Left ventricle myocardium inferior (tissue), 1 donor: Measurements from ENCODE around the gene PHYKPL. TPM values are rescaled to one million over a fixed set of nuclear protein-coding genes. Genes with fewer than 3 reads are reported as not detected.

ENCODE experiments used
- DNase-seq: peaks from one replicate; pipeline ENCODE4 v3.0.0-alpha.2; 2020
- H3K27ac ChIP-seq: fragments of 200-600 bp; replicated peaks from 2 replicates; pipeline ENCODE4 v1.8.0; 2021
- H3K27me3 ChIP-seq: fragments of 200-600 bp; 2 replicates; pipeline ENCODE4 v1.8.0; 2021; ENCODE audit warnings: low read depth
- H3K36me3 ChIP-seq: fragments of 200-600 bp; 2 replicates; pipeline ENCODE4 v1.8.0; 2021
- H3K4me1 ChIP-seq: fragments of 200-600 bp; 2 replicates; pipeline ENCODE4 v1.8.0; 2021
- H3K4me3 ChIP-seq: fragments of 200-600 bp; 2 replicates; pipeline ENCODE4 v1.8.0; 2021; ENCODE audit warnings: mild to moderate bottlenecking, moderate library complexity
- H3K9me3 ChIP-seq: fragments of 200-600 bp; replicated peaks from 2 replicates; pipeline ENCODE4 v1.8.0; 2021
- intact Hi-C: fragments of 100-400 bp; cut with micrococcal nuclease; formaldehyde crosslinking; loops from one replicate; pipeline ENCODE4 v1.11.0; 2022
- total RNA-seq: library from RNA; stranded (reverse); fragmentation: NEBNext Ultra II Directional; extraction: Animal tissue kit (Norgen Biotek cat#: 25700); gene quantifications from one replicate; pipeline ENCODE4 v1.2.1, GENCODE V29; 2021
- TF ChIP-seq, protein P1 (sequence below): fragments of 200-600 bp; IDR thresholded peaks from 2 replicates; pipeline ENCODE4 v1.8.0; 2021; ENCODE audit warnings: antibody characterized with exemption, mild to moderate bottlenecking, borderline replicate concordance
- donor health status: DM: no; HTN: yes; CAD: no; lungs with severe emphysema.

PHYKPL gene
- total RNA-seq, 1 donor from 2014 or later, result 34.0 TPM

DNA sequence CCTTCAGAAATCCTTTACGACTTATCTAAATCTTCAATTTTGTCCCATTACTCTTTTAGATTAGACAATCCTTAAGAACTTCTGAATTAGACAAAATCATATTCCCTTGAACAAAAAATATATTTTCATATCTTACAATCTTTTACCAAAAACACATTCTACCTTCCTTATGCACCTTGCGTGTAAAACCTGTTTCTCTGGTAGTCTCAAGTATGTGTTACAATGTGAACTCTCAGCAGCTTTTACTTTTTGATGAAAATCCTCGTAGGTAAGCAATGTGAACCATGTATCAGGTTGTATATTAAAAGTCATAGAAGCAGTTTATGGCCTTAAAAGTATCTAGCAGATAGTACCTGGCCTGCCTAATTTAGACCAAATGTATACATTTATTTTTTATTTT, 58.1 kb downstream of the PHYKPL start:
- Histone ChIP-seq H3K27ac (no peak overlapping the region), H3K27me3 (peaks cover 3% of the 10 kb centered on the region), H3K36me3 (no peaks in the 10 kb centered on the region), H3K4me1 (no peaks in the 10 kb centered on the region), H3K4me3 (no peak overlapping the region), H3K9me3 (no peaks in the 10 kb centered on the region)
- DNase-seq, result no peak
- intact Hi-C loops, result no loop called here
- TF ChIP-seq, protein P1, sequence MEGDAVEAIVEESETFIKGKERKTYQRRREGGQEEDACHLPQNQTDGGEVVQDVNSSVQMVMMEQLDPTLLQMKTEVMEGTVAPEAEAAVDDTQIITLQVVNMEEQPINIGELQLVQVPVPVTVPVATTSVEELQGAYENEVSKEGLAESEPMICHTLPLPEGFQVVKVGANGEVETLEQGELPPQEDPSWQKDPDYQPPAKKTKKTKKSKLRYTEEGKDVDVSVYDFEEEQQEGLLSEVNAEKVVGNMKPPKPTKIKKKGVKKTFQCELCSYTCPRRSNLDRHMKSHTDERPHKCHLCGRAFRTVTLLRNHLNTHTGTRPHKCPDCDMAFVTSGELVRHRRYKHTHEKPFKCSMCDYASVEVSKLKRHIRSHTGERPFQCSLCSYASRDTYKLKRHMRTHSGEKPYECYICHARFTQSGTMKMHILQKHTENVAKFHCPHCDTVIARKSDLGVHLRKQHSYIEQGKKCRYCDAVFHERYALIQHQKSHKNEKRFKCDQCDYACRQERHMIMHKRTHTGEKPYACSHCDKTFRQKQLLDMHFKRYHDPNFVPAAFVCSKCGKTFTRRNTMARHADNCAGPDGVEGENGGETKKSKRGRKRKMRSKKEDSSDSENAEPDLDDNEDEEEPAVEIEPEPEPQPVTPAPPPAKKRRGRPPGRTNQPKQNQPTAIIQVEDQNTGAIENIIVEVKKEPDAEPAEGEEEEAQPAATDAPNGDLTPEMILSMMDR, result no peak

DNA sequence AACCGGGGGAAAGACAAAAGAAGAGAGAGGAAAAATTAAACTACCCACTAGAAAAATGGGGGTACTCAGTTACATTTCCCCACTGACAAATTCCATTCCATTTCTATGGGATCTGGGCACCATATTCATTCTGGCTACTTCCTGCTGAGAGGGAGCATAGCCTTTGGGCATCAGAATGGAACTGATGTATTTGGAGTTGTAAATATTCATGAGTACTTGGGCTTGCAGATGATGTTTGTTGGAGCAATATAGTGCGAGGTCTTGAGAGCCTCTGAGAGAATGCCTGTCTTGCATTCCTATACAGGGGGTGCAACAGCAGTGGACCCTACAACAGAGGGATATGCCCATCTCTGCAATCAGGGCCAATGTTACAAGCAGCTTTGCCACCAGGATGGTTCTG, 62.1 kb downstream of the PHYKPL start:
- Histone ChIP-seq H3K9me3 (no peaks in the 10 kb centered on the region), H3K27me3 (peaks cover 26% of the 10 kb centered on the region), H3K36me3 (no peaks in the 10 kb centered on the region), H3K4me1 (no peaks in the 10 kb centered on the region), H3K27ac (no peak overlapping the region), H3K4me3 (no peak overlapping the region)
- intact Hi-C loops, result no loop called here
- no peak for DNase-seq
- TF ChIP-seq, protein P1, result no peak

DNA sequence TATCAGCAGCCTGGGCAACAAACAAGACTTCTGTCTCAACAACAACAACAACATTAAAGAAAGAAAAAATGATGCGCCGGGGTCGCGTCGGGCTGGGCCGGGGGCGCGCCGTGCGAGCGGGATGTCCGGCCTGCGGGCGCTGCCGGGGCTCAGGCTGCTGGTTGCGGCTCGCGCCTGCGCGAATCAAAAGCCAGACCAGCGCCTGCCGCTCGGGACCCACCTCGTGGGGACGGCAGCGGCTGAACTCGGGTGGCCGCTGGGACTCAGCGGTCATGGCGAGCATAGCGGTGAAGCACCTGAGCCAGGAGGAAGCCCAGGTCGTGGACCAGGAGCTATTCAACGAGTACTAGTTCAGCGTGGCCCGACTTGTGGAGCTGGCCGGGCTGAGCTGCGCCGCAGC, 67.0 kb downstream of the PHYKPL start:
- no peaks in the 10 kb centered on the region for H3K9me3 ChIP-seq
- H3K4me3 ChIP-seq, result peak overlapping the region; percentile 29
- peaks cover 8% of the 10 kb centered on the region for H3K4me1 ChIP-seq
- no peak for DNase-seq
- no peaks in the 10 kb centered on the region for H3K36me3 ChIP-seq
- H3K27ac ChIP-seq, result no peak overlapping the region
- TF ChIP-seq, protein P1, result no peak
- intact Hi-C loops, result loop anchor here (2.0 kb wide), 1 partner anchor 89 kb away; no protein-coding TSS in a partner anchor
- peaks cover 62% of the 10 kb centered on the region for H3K27me3 ChIP-seq

DNA sequence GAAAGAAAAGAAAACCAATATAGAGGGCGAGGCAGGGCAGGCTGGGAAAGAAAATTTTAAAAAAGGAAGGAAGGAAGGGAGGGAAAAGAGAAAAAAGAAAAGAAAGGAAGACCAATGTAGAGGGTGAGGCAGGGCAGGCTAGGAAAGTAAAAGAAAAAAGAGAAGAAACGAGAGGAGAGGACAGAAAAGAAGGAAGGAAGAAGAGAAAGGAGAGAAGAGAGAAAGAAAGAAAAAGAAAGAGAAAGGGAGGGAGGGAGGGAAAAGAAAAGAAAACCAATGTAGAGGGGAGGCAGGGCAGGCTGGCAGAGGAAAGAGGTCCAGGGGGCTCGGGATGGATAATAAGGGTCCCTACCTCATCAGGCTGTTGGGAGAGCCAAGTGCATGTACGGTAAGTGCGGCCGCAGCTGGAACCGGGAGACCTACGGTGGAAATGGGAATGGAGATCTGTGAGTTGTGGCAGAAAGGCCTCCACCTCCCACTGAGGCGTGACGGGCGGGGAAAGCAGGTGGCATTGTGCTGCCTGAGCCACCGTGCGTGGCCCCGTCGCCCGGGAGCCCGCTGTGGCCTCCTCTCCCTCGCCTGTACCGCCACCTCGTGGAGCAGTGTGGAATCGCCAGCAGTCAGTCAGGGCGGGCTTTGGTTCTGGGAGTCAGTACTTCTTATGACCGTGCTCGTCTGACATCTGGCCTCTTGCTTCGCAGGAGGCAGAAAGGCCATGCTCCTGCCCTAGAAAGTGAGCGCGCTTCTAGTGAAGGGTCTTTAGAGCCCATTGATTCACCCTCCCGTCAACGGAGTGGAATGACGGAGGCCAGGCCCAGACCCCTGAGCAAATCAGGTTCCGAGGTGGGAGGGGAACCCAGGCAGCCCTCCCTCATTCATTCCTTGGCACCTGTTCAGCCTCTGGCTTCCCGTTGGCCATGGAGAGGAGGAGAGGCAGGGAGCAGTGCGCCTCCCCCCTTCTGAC, 68.5 kb downstream of the PHYKPL start:
- intact Hi-C loops, result loop anchor here (2.0 kb wide), 1 partner anchor 87 kb away; no protein-coding TSS in a partner anchor
- H3K27me3 ChIP-seq, result peaks cover 57% of the 10 kb centered on the region
- TF ChIP-seq, protein P1, result peak; percentile 100

DNA sequence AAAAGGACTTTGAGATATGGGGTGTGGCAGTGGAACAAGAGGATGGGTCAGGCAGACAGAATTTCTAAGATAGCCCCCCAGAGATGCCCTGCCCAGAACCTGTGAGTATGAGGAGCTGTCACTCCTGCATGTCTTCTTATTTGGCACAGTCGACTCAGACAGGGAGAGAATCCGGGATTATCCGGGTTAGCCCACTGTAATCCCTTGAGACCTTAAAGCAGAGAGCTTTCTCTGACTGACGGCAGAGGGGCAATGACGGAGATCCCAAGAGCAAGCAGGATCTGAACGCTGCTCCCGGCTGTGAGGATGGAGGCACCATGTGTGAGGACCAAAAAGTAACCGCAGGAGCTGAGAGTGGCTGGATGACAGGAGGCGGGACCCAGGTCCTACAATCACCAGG, 70.1 kb downstream of the PHYKPL start:
- Histone ChIP-seq H3K4me3 (no peak overlapping the region), H3K36me3 (no peaks in the 10 kb centered on the region), H3K9me3 (no peaks in the 10 kb centered on the region), H3K27ac (no peak overlapping the region), H3K27me3 (peaks cover 47% of the 10 kb centered on the region), H3K4me1 (peaks cover 8% of the 10 kb centered on the region)
- TF ChIP-seq, protein P1, result no peak
- no peak for DNase-seq
- intact Hi-C loops, result no loop called here

More for the DNA sequence above, 68.5 kb downstream of the PHYKPL start:
- DNase-seq, result peak; percentile 79
- H3K4me3 ChIP-seq, result peak overlapping the region; percentile 30
- no peaks in the 10 kb centered on the region for H3K36me3 ChIP-seq
- H3K4me1 ChIP-seq, result peaks cover 8% of the 10 kb centered on the region
- H3K27ac ChIP-seq, result no peak overlapping the region
- H3K9me3 ChIP-seq, result no peaks in the 10 kb centered on the region
